ENCODE measurements around the gene MTHFR.

MTHFR gene

DNA sequence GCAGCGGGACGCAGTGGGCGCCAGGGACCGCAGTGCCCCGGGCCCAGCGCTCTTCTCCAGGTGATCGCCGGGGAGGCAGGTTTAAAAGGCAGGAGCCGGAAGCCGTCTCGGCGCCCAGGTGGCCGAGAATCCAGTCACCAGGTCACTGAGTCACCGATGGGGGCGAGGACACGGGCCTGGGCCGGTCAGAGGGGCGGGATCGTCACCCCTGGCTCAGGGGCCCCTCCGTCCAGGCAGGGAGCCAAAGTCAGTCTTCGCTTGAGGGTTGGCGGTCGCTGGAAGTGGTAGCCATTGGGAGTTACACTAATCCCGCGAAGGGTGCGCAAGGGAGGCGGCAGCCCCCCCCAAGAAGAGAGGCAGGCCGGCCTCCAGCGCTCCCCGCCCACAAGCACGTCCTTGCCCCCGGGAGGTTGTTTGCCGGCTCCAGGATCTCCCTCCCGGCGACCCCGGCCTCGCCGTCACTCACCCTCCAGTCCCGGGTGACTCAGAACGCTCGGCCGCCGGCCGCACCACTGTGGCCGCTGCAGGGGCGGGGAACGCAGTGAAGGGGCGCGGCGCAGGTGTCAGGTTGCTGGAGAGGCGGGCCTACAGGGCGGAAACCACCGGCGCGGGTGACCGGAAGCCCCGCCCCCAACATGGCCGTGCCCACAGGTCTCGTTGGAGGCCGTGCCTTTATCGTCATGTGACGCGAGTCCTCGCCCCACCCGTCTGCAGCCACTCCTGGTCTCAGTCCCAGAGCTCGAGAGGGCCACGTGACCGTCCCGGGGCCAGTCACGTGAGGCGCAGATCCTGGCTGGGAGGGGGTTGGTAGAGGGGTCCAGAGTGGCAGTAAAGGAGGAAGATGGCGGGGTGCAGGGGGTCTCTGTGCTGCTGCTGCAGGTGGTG is at the start of gene MTHFR, which contains the start of gene CLCN6:
Gene MTHFR (minus strand): TSS at position 543 of the 885 bp plus-strand sequence. CDS start 2,848 bp downstream, outside the sequence.
Gene CLCN6 (plus strand): TSS at position 770 of the 885 bp plus-strand sequence. CDS start 72 bp downstream, at position 842.
- DNase-seq = peak; percentile 99

GRCh38 chr1:11855430-11855829 is 49.7 kb upstream of the MTHFR start:
- DNase-seq = no peak

GRCh38 chr1:11854519-11854918 is 48.8 kb upstream of the MTHFR start:
- no peak for DNase-seq

GRCh38 chr1:11851180-11851579 is 45.4 kb upstream of the MTHFR start:
- DNase-seq = no peak

DNA sequence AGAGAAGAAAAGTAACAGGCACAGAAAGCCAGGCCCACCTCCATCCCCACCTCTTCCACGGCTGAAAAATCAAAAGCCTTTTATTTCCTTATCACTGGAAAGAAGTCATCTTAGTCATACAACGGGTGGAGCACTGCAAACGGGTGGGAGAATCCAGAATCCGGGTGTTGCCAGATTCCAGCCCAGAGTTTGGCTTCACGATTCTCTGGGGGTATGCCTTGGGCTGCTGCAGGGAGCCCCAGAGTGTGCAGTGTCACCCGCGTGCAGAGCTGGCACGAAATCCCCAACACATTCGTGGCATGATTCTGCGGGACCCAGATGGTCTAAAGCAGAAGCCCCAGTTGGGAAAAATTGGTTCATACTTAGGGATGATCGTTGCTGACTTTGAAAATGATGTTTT is 44.4 kb upstream of the MTHFR start:
- DNase-seq = no peak

DNA sequence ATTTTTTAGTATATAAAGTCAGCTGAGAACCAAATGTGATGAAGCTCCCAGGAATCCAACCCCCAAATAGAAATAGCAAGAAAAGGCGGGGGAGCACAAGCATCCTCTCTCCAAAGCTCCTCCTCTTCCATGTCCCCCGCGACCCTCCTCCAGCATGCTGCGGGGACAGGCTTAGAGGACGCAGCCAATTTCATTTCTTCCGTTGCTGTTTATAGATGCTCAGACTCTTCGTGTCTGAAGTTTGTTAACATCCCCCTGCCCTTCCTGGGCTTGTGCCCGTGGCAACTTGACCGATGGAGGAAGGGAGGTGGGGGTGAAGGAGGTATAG is 42.6 kb upstream of the MTHFR start:
- no peak for DNase-seq

- DNase-seq = no peak
Measured at GRCh38 chr1:11847667-11848372, 42.1 kb upstream of the MTHFR start, which contains the start of gene NPPA. NPPA (minus strand) TSS chr1:11847783; CDS start chr1:11847684, 99 bp downstream.

DNA sequence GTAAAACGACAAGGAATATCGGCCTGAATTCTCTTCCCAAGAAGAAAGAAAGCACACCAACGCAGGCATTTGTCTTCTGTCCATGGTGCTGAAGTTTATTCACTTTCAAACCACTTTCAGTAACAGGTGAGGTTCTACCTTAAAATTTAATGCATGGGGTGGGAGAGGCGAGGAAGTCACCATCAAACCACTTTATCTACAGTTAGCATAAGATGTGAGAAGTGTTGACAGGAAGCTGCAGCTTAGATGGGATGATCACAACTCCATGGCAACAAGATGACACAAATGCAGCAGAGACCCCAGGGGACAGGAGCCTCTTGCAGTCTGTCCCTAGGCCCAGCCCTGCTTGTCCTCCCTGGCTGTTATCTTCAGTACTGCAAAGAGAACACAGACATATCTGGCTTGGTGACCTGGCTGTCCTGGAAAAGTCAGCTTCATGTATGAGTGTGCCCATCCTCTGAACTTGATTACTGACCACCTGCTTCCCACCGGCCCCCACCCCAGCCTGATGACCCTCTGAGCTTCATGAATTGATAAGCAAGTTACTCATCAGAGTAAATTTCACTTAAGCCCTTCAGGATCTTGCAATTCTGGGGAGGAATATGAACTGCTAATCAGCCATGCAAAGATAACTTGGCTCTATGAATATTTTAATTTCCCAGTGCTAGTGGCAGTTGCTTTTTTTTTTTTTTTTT is 40.0 kb upstream of the MTHFR start:
- DNase-seq = no peak

GRCh38 chr1:11842154-11843041 is 36.6 kb upstream of the MTHFR start:
- DNase-seq = peak; percentile 13

DNA sequence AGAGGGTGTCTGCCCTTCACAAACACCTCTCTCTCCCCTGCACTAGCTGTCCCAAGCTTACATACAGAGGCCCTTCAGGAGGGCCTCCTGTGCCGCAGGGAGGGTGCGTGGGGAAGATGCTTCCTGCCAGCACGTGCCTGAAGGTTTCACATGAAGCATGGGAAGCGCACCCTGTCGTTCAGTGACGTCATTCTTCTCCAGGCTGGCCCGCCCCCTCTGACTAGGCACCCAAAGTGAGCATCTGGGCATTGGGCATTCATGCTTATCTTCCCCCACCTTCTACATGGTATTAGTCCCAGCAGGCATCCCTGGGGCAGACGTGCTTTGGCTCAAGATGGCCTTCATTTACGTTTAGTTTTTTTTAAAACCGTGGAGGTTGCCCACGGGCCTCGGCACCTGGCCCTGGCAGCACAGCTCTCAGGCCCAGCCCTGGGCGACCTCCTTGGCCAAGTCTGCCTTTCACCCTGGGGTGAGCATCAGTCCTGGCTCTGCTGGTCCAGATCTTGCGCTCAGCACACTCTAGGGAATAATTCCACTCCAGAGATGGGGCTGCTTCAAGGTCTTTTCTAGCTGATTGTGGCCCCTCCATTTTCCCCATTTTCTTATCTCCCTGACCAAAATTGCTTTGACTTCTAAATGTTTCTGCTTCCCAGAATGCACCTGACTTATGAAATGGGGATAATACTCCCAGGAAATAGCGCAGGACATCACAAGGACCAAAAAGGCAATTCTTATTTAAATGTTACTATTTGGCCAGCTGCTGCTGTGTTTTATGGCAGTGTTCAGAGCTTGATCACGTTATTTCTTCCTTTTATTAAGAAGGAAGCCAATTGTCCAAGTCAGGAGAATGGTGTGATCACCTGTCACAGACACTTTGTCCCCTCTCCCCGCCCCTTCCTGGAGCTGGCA is 35.7 kb upstream of the MTHFR start:
- peak; percentile 14 for DNase-seq

GRCh38 chr1:11839727-11840705 is 34.3 kb upstream of the MTHFR start:
- DNase-seq = no peak

DNA sequence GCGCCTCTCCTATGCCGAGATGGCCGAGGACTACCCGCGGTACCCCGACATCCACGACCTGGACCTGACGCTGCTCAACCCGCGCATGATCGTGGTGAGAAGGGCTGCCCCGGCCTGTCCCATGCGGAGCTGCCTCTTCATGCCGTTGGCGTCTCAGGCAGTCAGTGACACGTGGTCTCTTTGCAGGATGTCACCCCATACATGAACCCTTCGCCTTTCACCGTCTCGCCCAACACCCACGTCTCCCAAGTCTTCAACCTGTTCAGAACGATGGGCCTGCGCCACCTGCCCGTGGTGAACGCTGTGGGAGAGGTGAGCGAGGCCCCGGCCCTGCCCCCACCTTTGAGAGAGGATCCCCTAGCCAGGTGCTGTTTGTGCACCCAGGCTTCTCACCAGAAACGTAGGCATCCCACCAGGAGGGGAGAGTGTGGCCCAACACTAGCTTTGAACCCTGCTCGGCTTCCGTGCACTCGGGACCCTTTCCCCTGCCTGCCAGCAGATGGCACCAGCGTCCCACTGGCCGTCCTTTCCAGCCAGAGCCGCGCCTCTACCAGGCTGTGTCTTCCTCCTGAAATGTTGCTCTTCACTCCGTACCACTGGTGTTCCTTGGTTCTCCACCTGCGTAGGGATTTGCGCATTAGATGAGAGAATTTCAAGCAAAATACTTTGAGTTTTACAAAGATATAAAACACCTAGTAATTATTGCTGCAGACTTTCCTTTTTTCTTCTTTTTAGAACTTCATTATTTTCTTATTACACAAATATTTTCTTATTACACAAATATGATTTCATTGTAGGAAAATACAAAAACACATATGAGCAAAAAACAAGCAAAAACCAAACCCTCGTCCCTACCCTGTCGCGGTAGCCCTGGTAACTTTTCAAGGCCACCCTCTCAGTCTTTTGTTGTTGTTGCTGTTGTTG is 32.8 kb upstream of the MTHFR start:
- DNase-seq = peak; percentile 69

GRCh38 chr1:11837767-11838348 is 32.1 kb upstream of the MTHFR start:
- DNase-seq = no peak

- DNase-seq = no peak
Measured at GRCh38 chr1:11836955-11837766, 31.4 kb upstream of the MTHFR start.

DNA sequence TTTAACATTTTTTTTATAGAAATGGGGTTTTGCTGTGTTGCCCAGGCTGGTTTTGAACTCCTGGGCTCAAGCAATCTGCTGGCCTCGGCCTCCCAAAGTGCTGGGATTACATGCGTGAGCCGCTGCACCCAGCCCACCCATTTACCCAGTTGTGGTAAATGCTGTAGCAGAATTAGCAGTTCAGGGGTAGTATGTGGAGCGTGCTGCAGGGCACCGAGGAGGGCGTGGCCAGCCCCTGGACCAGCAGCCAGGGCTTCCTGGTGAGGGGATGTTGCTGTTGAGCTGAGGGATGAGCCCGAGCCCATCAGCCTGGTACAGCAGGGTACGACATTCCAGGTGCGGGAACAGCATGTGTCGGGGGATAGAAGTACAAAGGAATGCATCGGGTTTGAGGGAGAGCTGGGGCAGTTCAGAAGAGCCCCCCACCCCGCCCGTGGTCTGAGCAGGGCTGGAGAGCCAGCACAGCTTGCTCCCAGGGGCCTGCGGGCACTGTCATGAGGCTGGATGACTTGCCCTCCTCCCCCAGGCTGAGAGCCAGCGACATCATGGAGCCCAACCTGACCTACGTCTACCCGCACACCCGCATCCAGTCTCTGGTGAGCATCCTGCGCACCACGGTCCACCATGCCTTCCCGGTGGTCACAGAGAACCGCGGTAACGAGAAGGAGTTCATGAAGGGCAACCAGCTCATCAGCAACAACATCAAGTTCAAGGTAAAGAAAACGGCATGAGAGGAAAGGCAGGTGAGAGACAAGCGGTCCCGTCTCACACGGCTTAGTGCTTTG is 29.9 kb upstream of the MTHFR start:
- no peak for DNase-seq

- DNase-seq = no peak
Measured at GRCh38 chr1:11833900-11834299, 28.1 kb upstream of the MTHFR start.

DNA sequence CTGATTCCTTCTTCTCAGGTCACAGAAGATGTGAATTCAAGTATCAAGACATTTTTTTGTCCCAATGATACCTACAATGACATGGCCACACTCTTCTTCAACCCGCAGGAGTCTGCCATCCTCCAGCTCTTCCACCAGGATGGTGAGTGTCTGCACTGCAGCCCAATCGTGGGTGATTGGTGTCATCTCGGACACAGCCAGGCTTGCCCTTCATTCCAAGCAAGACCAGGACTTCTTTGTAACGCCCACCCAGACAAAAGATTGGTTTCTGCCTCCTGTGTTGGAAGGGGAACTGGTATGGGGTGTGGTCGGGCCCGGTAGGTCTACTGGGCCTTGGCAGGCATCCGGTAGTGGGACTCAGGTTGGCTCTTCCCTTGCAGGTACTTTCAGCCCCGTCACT is 27.7 kb upstream of the MTHFR start:
- no peak for DNase-seq
